Middle frontal gyrus (tissue), 1 donor: Measurements from ENCODE around the gene TRMT2B.
"Not testable (repeated sequence)": the region's sequence is repeated elsewhere in the genome, so short reads cannot be mapped to it uniquely, and the experiment has no call there.

Source experiments
- DNase-seq: peaks from one replicate; pipeline ENCODE4 v3.0.0-alpha.2; 2015; ENCODE audit warnings: low spot score; ENCODE audit errors: extremely low spot score

TRMT2B gene

GRCh38 chrX:101051549-101052302 is at the start of gene TRMT2B:
TRMT2B (minus strand) TSS chrX:101052111; CDS start chrX:101042289, 9,822 bp downstream.
- peak; percentile 9 for DNase-seq

GRCh38 chrX:101097546-101098453 is 45.9 kb upstream of the TRMT2B start, which contains the start of gene CENPI:
CENPI (plus strand) TSS chrX:101098204; CDS start chrX:101101071, 2,867 bp downstream.
- DNase-seq = peak; percentile 77

GRCh38 chrX:101091817-101092216 is 39.9 kb upstream of the TRMT2B start:
- no peak for DNase-seq

- DNase-seq = no peak
These were observed 29.3 kb upstream of the TRMT2B start for GRCh38 chrX:101081231-101081630.

- DNase-seq = no peak
These were observed 28.6 kb upstream of the TRMT2B start for GRCh38 chrX:101080326-101081124.

- no peak for DNase-seq
These were observed 27.9 kb upstream of the TRMT2B start for GRCh38 chrX:101079736-101080270.

GRCh38 chrX:101078716-101079598 is 27.0 kb upstream of the TRMT2B start, which contains the start of gene TMEM35A:
TMEM35A (plus strand) TSS chrX:101078879; CDS start chrX:101079003, 124 bp downstream.
- DNase-seq = peak; percentile 43

- no peak for DNase-seq
These were observed 19.7 kb upstream of the TRMT2B start for GRCh38 chrX:101071582-101071981.

GRCh38 chrX:101062176-101062575 is 10.3 kb upstream of the TRMT2B start:
- no peak for DNase-seq

- no peak for DNase-seq
These were observed 5.3 kb upstream of the TRMT2B start for GRCh38 chrX:101057093-101057714.

- not testable (repeated sequence) for DNase-seq
These were observed 4.6 kb upstream of the TRMT2B start for GRCh38 chrX:101056551-101056950.

GRCh38 chrX:101051153-101051548 is 760 bp downstream of the TRMT2B start:
- no peak for DNase-seq

- no peak for DNase-seq
These were observed 11.7 kb downstream of the TRMT2B start for GRCh38 chrX:101040197-101040596.

GRCh38 chrX:101037231-101037630 is 14.7 kb downstream of the TRMT2B start:
- DNase-seq = no peak

GRCh38 chrX:101029665-101030064 is 22.2 kb downstream of the TRMT2B start:
- no peak for DNase-seq

GRCh38 chrX:101028562-101028961 is 23.3 kb downstream of the TRMT2B start:
- no peak for DNase-seq

- no peak for DNase-seq
These were observed 26.8 kb downstream of the TRMT2B start for GRCh38 chrX:101025126-101025525.

GRCh38 chrX:101022020-101022419 is 29.9 kb downstream of the TRMT2B start:
- no peak for DNase-seq

GRCh38 chrX:101012031-101012430 is 39.9 kb downstream of the TRMT2B start:
- not testable (repeated sequence) for DNase-seq
